Measurements from ENCODE around the gene SFTPD.

- TF ChIP-seq RAD21 (IDR thresholded peaks at IDR 0.05 in 1 of 2, conservative IDR thresholded peaks at IDR 0.05 in 1 of 2; ENCODE audit: low read depth in 2 of 2, low read length in 2 of 2) (no peak), ZNF274 (IDR thresholded peaks at IDR 0.05; ENCODE audit: borderline replicate concordance, extremely low read depth, low read length) (no peak), CREB1 (IDR thresholded peaks at IDR 0.05) (no peak), CTCF (IDR thresholded peaks at IDR 0.05; ENCODE audit: control extremely low read depth in 1 of 3, insufficient read depth in 1 of 3, low read depth in 1 of 3, low read length in 3 of 3) (no peak), RFX5 (IDR thresholded peaks at IDR 0.05; ENCODE audit: borderline replicate concordance, low read depth, low read length) (no peak), SP1 (IDR thresholded peaks at IDR 0.05; ENCODE audit: low read depth, low read length) (no peak), POLR2AphosphoS5 (IDR thresholded peaks at IDR 0.05; ENCODE audit: low read depth, low read length) (no peak), EZH2 (IDR thresholded peaks at IDR 0.05; ENCODE audit: low read depth, low read length, severe bottlenecking) (no peak), ATF2 (IDR thresholded peaks at IDR 0.05; ENCODE audit: low read length) (no peak), MAX (IDR thresholded peaks at IDR 0.05) (no peak), TEAD4 (IDR thresholded peaks at IDR 0.05; ENCODE audit: low read depth, low read length) (no peak)
Measured at GRCh38 chr10:79933961-79934360, 14.9 kb downstream of the SFTPD start.
